Subcutaneous adipose tissue (tissue), 4 donors: ENCODE results near the gene COL21A1. TPM values are rescaled to one million over a fixed set of nuclear protein-coding genes. Genes with fewer than 3 reads are reported as not detected.

ENCODE experiments used
- CTCF ChIP-seq: fragments of 450-650 bp; IDR thresholded peaks from one replicate; pipeline ENCODE4 v1.5.1; 2016; ENCODE audit warnings: low read depth, mild to moderate bottlenecking, control low read depth, antibody characterized with exemption, moderate library complexity
- total RNA-seq, 4 donors: library from RNA; depleted of rRNA; stranded (reverse); fragments of >200 nt; gene quantifications; one replicate each; pipeline ENCODE4 v1.1.0, GENCODE V29; 2016

COL21A1 gene
- total RNA-seq, 4 donors from 2014 or later = 1.1 to 28.3 (median 2.0) TPM

GRCh38 chr6:56231827-56232226 lies 15.6 kb downstream of the COL21A1 start:
- TF ChIP-seq CTCF = no peak

- no peak for TF ChIP-seq CTCF
These were observed 16.3 kb downstream of the COL21A1 start for GRCh38 chr6:56230976-56231566.

- no peak for TF ChIP-seq CTCF
These were observed 20.1 kb downstream of the COL21A1 start for GRCh38 chr6:56227071-56227879.

- no peak for TF ChIP-seq CTCF
These were observed 23.4 kb downstream of the COL21A1 start for GRCh38 chr6:56223995-56224394.

GRCh38 chr6:56222499-56222898 lies 24.9 kb downstream of the COL21A1 start:
- no peak for TF ChIP-seq CTCF

- TF ChIP-seq CTCF = no peak
These were observed 27.3 kb downstream of the COL21A1 start for GRCh38 chr6:56220078-56220477.

- no peak for TF ChIP-seq CTCF
These were observed 32.7 kb downstream of the COL21A1 start for GRCh38 chr6:56214703-56215101.
